T-helper 1 cell treated with Interleukin-12 subunit alpha and Interleukin-12 subunit beta and Interleukin-4 antibody, amounts not matched to agents 30 μg/mL and 1 μg/mL, for 36 hours (primary cell): Measurements from ENCODE around the gene RNF207.

Source experiments
- H3K27ac Mint-ChIP-seq: one replicate; pipeline ENCODE4 v1.8.0; 2021; ENCODE audit warnings: mild to moderate bottlenecking, mixed read lengths
- H3K27me3 Mint-ChIP-seq: one replicate; pipeline ENCODE4 v1.8.0; 2021; ENCODE audit warnings: low read depth, mixed read lengths
- H3K36me3 Mint-ChIP-seq: one replicate; pipeline ENCODE4 v1.8.0; 2021; ENCODE audit warnings: low read depth, mixed read lengths
- H3K4me1 Mint-ChIP-seq: one replicate; pipeline ENCODE4 v1.8.0; 2021; ENCODE audit warnings: low read depth, mixed read lengths
- H3K4me3 Mint-ChIP-seq: one replicate; pipeline ENCODE4 v1.8.0; 2021; ENCODE audit warnings: mild to moderate bottlenecking, moderate library complexity, mixed read lengths
- H3K9me3 Mint-ChIP-seq: one replicate; pipeline ENCODE4 v1.8.0; 2021; ENCODE audit warnings: mixed read lengths

RNF207 gene

GRCh38 chr1:6168947-6169586 is 36.9 kb upstream of the RNF207 start:
- Mint-ChIP-seq H3K27me3 (no peaks in the 10 kb centered on the region), H3K36me3 (no peaks in the 10 kb centered on the region), H3K27ac (no peak overlapping the region), H3K4me1 (no peaks in the 10 kb centered on the region), H3K4me3 (no peak overlapping the region), H3K9me3 (no peaks in the 10 kb centered on the region)

GRCh38 chr1:6170116-6170741 is 35.7 kb upstream of the RNF207 start:
- no peaks in the 10 kb centered on the region for H3K9me3 Mint-ChIP-seq
- no peaks in the 10 kb centered on the region for H3K27me3 Mint-ChIP-seq
- H3K4me1 Mint-ChIP-seq = no peaks in the 10 kb centered on the region
- H3K36me3 Mint-ChIP-seq = no peaks in the 10 kb centered on the region
- no peak overlapping the region for H3K4me3 Mint-ChIP-seq
- H3K27ac Mint-ChIP-seq = no peak overlapping the region

GRCh38 chr1:6170742-6171201 is 35.1 kb upstream of the RNF207 start:
- Mint-ChIP-seq H3K4me1 (no peaks in the 10 kb centered on the region), H3K4me3 (no peak overlapping the region), H3K27me3 (no peaks in the 10 kb centered on the region), H3K9me3 (no peaks in the 10 kb centered on the region), H3K27ac (no peak overlapping the region), H3K36me3 (no peaks in the 10 kb centered on the region)

- Mint-ChIP-seq H3K27me3 (peaks cover 3% of the 10 kb centered on the region), H3K4me3 (no peak overlapping the region), H3K27ac (no peak overlapping the region), H3K4me1 (no peaks in the 10 kb centered on the region), H3K9me3 (no peaks in the 10 kb centered on the region), H3K36me3 (no peaks in the 10 kb centered on the region)
Observed at GRCh38 chr1:6171548-6172124, 34.3 kb upstream of the RNF207 start.

GRCh38 chr1:6172549-6172948 is 33.4 kb upstream of the RNF207 start:
- peaks cover 12% of the 10 kb centered on the region for H3K27me3 Mint-ChIP-seq
- H3K36me3 Mint-ChIP-seq = no peaks in the 10 kb centered on the region
- H3K9me3 Mint-ChIP-seq = no peaks in the 10 kb centered on the region
- H3K4me3 Mint-ChIP-seq = no peak overlapping the region
- H3K4me1 Mint-ChIP-seq = no peaks in the 10 kb centered on the region
- H3K27ac Mint-ChIP-seq = no peak overlapping the region

- no peak overlapping the region for H3K4me3 Mint-ChIP-seq
- H3K9me3 Mint-ChIP-seq = no peaks in the 10 kb centered on the region
- peaks cover 28% of the 10 kb centered on the region for H3K27me3 Mint-ChIP-seq
- no peaks in the 10 kb centered on the region for H3K36me3 Mint-ChIP-seq
- H3K27ac Mint-ChIP-seq = no peak overlapping the region
- no peaks in the 10 kb centered on the region for H3K4me1 Mint-ChIP-seq
Observed at GRCh38 chr1:6174621-6175410, 31.1 kb upstream of the RNF207 start.

GRCh38 chr1:6175411-6175828 is 30.5 kb upstream of the RNF207 start:
- Mint-ChIP-seq H3K27ac (no peak overlapping the region), H3K36me3 (no peaks in the 10 kb centered on the region), H3K27me3 (peaks cover 28% of the 10 kb centered on the region), H3K4me3 (no peak overlapping the region), H3K9me3 (no peaks in the 10 kb centered on the region), H3K4me1 (no peaks in the 10 kb centered on the region)

- Mint-ChIP-seq H3K9me3 (no peaks in the 10 kb centered on the region), H3K27me3 (peaks cover 40% of the 10 kb centered on the region), H3K36me3 (no peaks in the 10 kb centered on the region), H3K4me3 (no peak overlapping the region), H3K4me1 (peaks cover 6% of the 10 kb centered on the region), H3K27ac (no peak overlapping the region)
Observed at GRCh38 chr1:6176779-6177178, 29.1 kb upstream of the RNF207 start.

GRCh38 chr1:6177681-6178380 is 28.1 kb upstream of the RNF207 start:
- H3K4me3 Mint-ChIP-seq = no peak overlapping the region
- peaks cover 47% of the 10 kb centered on the region for H3K27me3 Mint-ChIP-seq
- H3K36me3 Mint-ChIP-seq = no peaks in the 10 kb centered on the region
- peaks cover 6% of the 10 kb centered on the region for H3K4me1 Mint-ChIP-seq
- H3K9me3 Mint-ChIP-seq = no peaks in the 10 kb centered on the region
- no peak overlapping the region for H3K27ac Mint-ChIP-seq

- H3K4me3 Mint-ChIP-seq = no peak overlapping the region
- H3K9me3 Mint-ChIP-seq = no peaks in the 10 kb centered on the region
- H3K27ac Mint-ChIP-seq = no peak overlapping the region
- peaks cover 6% of the 10 kb centered on the region for H3K4me1 Mint-ChIP-seq
- H3K36me3 Mint-ChIP-seq = no peaks in the 10 kb centered on the region
- H3K27me3 Mint-ChIP-seq = peaks cover 54% of the 10 kb centered on the region
Observed at GRCh38 chr1:6178751-6179563, 27.0 kb upstream of the RNF207 start.

- Mint-ChIP-seq H3K27ac (no peak overlapping the region), H3K9me3 (no peaks in the 10 kb centered on the region), H3K27me3 (peaks cover 54% of the 10 kb centered on the region), H3K36me3 (peaks cover 6% of the 10 kb centered on the region), H3K4me1 (peaks cover 9% of the 10 kb centered on the region), H3K4me3 (no peak overlapping the region)
Observed at GRCh38 chr1:6179564-6180175, 26.2 kb upstream of the RNF207 start.

GRCh38 chr1:6180268-6180706 is 25.6 kb upstream of the RNF207 start, which contains the start of gene CHD5:
CHD5 (minus strand) TSS chr1:6180321; CDS start chr1:6180023, 298 bp downstream.
- peak within 1 kb of the TSS; percentile 54 for H3K4me3 Mint-ChIP-seq
- H3K27ac Mint-ChIP-seq = no peak within 1 kb of the TSS
- peaks cover 6% of the 10 kb centered on the region for H3K36me3 Mint-ChIP-seq
- H3K4me1 Mint-ChIP-seq = peaks cover 9% of the 10 kb centered on the region
- H3K9me3 Mint-ChIP-seq = no peaks in the 10 kb centered on the region
- H3K27me3 Mint-ChIP-seq = peaks cover 54% of the 10 kb centered on the region

GRCh38 chr1:6180707-6181311 is 25.1 kb upstream of the RNF207 start:
- Mint-ChIP-seq H3K36me3 (peaks cover 7% of the 10 kb centered on the region), H3K4me1 (peaks cover 11% of the 10 kb centered on the region), H3K4me3 (peak overlapping the region; percentile 54), H3K9me3 (no peaks in the 10 kb centered on the region), H3K27ac (no peak overlapping the region), H3K27me3 (peaks cover 54% of the 10 kb centered on the region)
